Thyroid gland (tissue), 4 donors: ENCODE measurements around the gene CSNK1A1. TPM values are rescaled to one million over a fixed set of nuclear protein-coding genes. Genes with fewer than 3 reads are reported as not detected.
"Not testable (repeated sequence)": the region's sequence is repeated elsewhere in the genome, so short reads cannot be mapped to it uniquely, and the experiment has no call there.

Experiments
- DNase-seq, 2 donors: peaks; one replicate each; pipeline ENCODE4 v3.0.0-alpha.2; 2019
- H3K27ac ChIP-seq, 3 donors: fragments of 200-600 bp; sonication (generic); 1 replicate in 2 of 3; 2 replicates in 1 of 3; pipeline ENCODE4 v1.5.1; 2016 to 2019; ENCODE audit warnings: mild to moderate bottlenecking in 1 of 3, moderate library complexity in 1 of 3
- H3K27me3 ChIP-seq: fragments of 200-600 bp; sonication (generic); one replicate; pipeline ENCODE4 v1.5.1; 2019
- H3K36me3 ChIP-seq, 2 donors: fragments of 200-600 bp; sonication (generic); one replicate each; pipeline ENCODE4 v1.5.1; 2016 to 2019
- H3K4me1 ChIP-seq, 2 donors: fragments of 200-600 bp; sonication (generic); one replicate each; pipeline ENCODE4 v1.5.1; 2017 to 2019
- H3K4me3 ChIP-seq, 3 donors: fragments of 200-600 bp; sonication (generic); replicated peaks in 1 of 3; 1 replicate in 2 of 3; 2 replicates in 1 of 3; pipeline ENCODE4 v1.5.1; 2016; ENCODE audit warnings: mild to moderate bottlenecking in 1 of 3
- H3K9me3 ChIP-seq: fragments of 200-600 bp; sonication (generic); one replicate; pipeline ENCODE4 v1.5.1; 2017
- POLR2A ChIP-seq, 2 donors: fragments of 450-650 bp; IDR thresholded peaks; one replicate each; pipeline ENCODE4 v1.6.1; 2017; ENCODE audit warnings: antibody characterized with exemption in 2 of 2, mild to moderate bottlenecking in 2 of 2, moderate library complexity in 1 of 2
- WGBS, 2 donors: methylation state at CpG; one replicate each; pipeline ENCODE4 v1.1.5; 2017; 5-methylcytosine and 5-hydroxymethylcytosine counted together
- intact Hi-C: fragments of 100-400 bp; cut with DNase I; formaldehyde crosslinking; loops from one replicate; pipeline ENCODE4 v1.15.1; 2023
- total RNA-seq, 4 donors: library from RNA; depleted of rRNA; stranded (reverse); fragments of >200 nt; gene quantifications; one replicate each; pipeline ENCODE4 v1.2.3, GENCODE V29; 2016
- TF ChIP-seq, protein P1 (sequence below), 6 experiments: fragments of 200-600 bp in 3 of 6; fragments of 450-650 bp in 3 of 6; sonication (generic) in 3 of 6; IDR thresholded peaks; one replicate each; pipeline ENCODE4 v1.5.1; 2016 to 2019; ENCODE audit warnings: antibody characterized with exemption in 6 of 6, mild to moderate bottlenecking in 2 of 6, inconsistent platforms in 1 of 6, moderate library complexity in 1 of 6

The CSNK1A1 gene
- total RNA-seq, 4 donors from 2014 or later: 183 to 262 (median 202) TPM

DNA sequence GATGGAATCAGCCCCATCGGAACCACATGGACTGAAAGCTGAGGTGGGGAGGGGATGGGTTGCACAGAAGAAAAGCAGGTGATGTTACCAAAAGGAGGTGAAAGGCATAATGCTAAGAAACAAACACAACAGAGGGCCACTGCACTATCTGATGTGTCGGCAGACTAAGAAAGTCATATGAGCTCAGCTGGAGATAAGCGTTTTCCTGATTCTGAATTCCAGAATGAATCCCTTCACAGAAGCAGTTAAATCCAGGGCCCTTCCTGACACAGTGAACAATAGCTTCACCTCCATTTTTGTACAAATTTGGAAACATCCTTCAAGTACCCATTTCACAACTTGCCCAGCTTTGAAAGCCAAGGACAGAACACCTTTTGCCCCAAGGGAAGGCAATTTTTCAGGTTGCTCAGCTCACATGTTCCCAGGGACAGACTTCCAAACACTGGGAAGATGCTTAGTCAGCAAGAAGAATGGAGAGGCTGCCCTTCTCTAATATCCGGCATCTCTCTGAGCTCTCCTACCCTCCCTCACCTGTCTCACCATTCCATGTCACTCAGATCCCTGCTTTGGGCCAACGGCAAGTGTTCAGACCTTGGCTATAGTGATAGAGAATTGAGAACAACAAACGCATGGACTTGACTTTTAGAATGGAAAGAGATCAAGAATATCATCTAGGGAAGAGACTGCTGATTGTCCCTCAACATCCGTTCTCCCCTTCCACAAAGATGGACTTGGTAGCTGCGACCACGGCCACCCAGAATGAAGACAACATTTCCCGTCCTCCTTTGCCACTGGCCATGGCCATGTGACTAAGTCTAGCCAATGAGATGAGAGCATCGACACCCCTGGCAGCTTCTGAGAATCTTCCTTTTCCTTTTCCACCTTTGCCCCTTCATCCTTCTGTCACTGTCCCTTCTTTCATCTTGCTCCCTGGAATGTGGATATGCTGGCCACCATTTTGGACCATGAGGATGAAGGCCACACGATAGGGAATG lies 103.6 kb downstream of the CSNK1A1 start:
- H3K27ac ChIP-seq: peak overlapping the region in 1 of 3 donors; percentile 17
- no peaks in the 10 kb centered on the region for H3K27me3 ChIP-seq
- peaks cover 0 to 44% of the 10 kb centered on the region in 2 donors for H3K4me1 ChIP-seq
- 87 to 91% methylated on average over 12 of the region's 12 CpGs for WGBS, 2 donors
- no peak for DNase-seq
- no peak overlapping the region for H3K4me3 ChIP-seq
- TF ChIP-seq, protein P1, sequence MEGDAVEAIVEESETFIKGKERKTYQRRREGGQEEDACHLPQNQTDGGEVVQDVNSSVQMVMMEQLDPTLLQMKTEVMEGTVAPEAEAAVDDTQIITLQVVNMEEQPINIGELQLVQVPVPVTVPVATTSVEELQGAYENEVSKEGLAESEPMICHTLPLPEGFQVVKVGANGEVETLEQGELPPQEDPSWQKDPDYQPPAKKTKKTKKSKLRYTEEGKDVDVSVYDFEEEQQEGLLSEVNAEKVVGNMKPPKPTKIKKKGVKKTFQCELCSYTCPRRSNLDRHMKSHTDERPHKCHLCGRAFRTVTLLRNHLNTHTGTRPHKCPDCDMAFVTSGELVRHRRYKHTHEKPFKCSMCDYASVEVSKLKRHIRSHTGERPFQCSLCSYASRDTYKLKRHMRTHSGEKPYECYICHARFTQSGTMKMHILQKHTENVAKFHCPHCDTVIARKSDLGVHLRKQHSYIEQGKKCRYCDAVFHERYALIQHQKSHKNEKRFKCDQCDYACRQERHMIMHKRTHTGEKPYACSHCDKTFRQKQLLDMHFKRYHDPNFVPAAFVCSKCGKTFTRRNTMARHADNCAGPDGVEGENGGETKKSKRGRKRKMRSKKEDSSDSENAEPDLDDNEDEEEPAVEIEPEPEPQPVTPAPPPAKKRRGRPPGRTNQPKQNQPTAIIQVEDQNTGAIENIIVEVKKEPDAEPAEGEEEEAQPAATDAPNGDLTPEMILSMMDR (IDR thresholded peaks at IDR 0.05): no peak
- TF ChIP-seq POLR2A (IDR thresholded peaks at IDR 0.05): no peak
- intact Hi-C loops: no loop called here
- no peaks in the 10 kb centered on the region for H3K9me3 ChIP-seq
- no peaks in the 10 kb centered on the region for H3K36me3 ChIP-seq

DNA sequence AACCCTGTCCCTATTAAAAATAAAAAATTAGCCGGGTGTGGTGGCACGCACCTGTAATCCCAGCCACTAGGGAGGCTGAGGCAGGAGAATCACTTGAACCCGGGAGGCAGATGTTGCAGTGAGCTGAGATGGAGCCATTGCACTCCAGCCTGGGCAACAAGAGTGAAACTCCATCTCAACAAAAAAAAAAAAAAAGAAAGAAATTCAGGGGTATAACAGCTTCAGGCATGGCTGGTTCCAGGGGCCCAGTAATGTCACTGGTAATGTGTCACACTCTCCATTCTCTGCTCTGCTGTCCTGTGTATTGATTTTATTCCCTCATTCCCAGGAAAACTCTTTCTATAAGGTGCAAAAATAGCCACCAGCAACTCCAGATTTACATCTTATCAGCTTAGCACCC lies 104.4 kb downstream of the CSNK1A1 start:
- H3K9me3 ChIP-seq, DNase-seq, H3K27ac ChIP-seq, H3K27me3 ChIP-seq, intact Hi-C loops, H3K36me3 ChIP-seq, H3K4me3 ChIP-seq: not testable (repeated sequence)
- peaks cover 0 to 39% of the 10 kb centered on the region in 2 donors for H3K4me1 ChIP-seq
- WGBS, 2 donors: 97 to 98% methylated on average over 3 of the region's 3 CpGs

DNA sequence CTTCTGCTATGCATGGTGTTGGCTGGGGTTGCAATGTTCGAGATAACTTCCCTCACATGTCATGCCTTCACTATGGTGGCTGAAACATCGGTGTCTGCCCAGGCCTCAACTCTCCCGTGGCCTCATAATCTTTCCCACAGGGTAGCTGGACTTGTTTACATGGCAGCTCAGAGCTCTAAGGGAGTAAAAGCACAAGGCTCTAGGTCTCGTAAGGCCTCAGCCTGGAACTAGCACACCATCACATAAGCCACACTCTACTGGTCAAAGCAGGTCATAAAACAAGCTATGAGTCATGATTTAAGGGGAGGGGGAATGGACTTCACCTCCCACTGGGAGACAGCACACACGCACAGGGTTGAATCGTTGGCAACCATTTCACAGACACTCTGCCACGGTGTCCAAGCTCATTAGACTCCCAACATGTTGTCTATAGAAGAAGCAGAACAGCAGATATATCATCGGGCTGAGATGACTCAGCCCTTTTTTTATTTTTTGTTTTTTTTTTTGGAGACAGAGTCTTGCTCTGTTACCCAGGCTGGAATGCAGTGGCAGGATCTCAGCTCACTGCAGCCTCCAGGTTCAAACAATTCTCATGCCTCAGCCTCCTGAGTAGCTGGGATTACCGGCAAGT lies 105.4 kb downstream of the CSNK1A1 start:
- Histone ChIP-seq H3K9me3 (no peaks in the 10 kb centered on the region), H3K36me3 (no peaks in the 10 kb centered on the region), H3K4me1 (peaks cover 0 to 30% of the 10 kb centered on the region in 2 donors), H3K4me3 (no peak overlapping the region), H3K27me3 (no peaks in the 10 kb centered on the region), H3K27ac (peak overlapping the region in 1 of 3 donors; percentile 8)
- TF ChIP-seq, protein P1 (IDR thresholded peaks at IDR 0.05): no peak
- no peak for TF ChIP-seq POLR2A (IDR thresholded peaks at IDR 0.05)
- intact Hi-C loops: no loop called here
- 59 to 72% methylated on average over 9 of the region's 9 CpGs for WGBS, 2 donors
- DNase-seq: no peak

DNA sequence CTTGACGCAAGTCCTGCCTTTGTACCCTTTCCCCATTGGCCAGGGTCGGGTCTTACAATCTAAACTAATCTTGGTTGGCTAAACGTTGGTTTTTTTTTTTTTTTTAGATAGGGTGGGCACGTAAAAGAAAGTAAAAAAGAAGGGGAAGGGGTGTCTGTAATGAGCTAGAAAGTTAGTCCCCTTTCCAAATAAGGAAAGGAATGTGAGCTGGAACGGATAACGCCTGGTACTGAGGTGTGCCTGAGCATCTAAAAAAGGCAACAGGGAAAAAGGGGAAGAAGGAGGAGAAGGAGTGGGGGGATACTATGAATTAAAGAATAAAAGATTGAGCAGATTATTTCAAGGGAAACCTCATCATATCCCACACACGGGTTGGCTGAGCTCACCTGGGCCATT lies 105.9 kb downstream of the CSNK1A1 start:
- H3K27ac ChIP-seq: peak overlapping the region in 1 of 3 donors; percentile 8
- no peaks in the 10 kb centered on the region for H3K9me3 ChIP-seq
- H3K36me3 ChIP-seq: no peaks in the 10 kb centered on the region
- no peak overlapping the region for H3K4me3 ChIP-seq
- DNase-seq: no peak
- H3K4me1 ChIP-seq: peaks cover 0 to 25% of the 10 kb centered on the region in 2 donors
- 81 to 82% methylated on average over 7 of the region's 7 CpGs for WGBS, 2 donors
- intact Hi-C loops: no loop called here
- H3K27me3 ChIP-seq: no peaks in the 10 kb centered on the region
- TF ChIP-seq, protein P1 (IDR thresholded peaks at IDR 0.05): no peak
- TF ChIP-seq POLR2A (IDR thresholded peaks at IDR 0.05): no peak

DNA sequence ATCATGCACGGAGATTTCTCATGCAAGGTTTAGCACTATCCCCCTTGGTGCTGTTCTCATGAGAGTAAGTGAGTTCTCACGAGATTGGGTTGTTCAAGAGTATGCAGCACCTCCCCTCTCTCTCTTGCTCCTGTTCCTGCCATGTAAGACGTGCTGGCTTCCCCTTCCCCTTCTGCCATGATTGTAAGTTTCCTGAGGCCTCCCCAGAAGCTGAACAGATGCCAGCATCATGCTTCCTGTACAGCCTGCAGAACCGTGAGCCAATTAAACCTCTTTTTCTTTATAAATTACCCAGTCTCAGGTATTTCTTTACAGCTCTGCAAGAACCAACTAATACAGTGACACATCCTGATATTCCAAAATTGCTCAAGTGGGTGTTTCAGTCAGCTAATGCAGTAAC lies 106.8 kb downstream of the CSNK1A1 start:
- intact Hi-C loops: loop anchor here (5.0 kb wide), 1 partner anchor 118 kb away; no protein-coding TSS in a partner anchor
- DNase-seq, H3K4me3 ChIP-seq, H3K9me3 ChIP-seq, H3K27ac ChIP-seq, H3K27me3 ChIP-seq, H3K36me3 ChIP-seq: not testable (repeated sequence)
- peaks cover 0 to 16% of the 10 kb centered on the region in 2 donors for H3K4me1 ChIP-seq
- WGBS, 2 donors: 82 to 85% methylated on average over 4 of the region's 4 CpGs
